ENCODE results near the gene TLR10. TPM values are rescaled to one million over a fixed set of nuclear protein-coding genes. Genes with fewer than 3 reads are reported as not detected.

Gene TLR10
- total RNA-seq, 2 experiments from 2014 or later, result 27.4 to 34.5 TPM

DNA sequence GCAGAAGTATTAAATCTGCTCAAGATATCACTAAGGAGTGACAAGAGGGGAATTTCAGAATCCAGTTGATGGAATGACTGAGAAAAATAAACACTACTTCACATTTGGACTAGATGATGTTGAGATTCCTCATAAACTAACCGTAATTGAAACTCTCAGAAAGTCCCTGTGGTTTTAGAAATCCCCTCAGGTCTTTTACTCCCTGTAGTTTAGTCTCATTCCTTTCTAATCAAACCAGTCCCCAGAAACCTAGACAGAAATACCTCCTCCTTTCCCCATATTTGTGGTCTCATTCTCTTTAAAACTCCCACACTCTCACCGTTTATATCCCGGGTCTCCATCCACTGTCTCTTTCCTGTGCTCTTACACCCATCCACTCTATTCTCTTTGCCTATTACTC, 36.8 kb upstream of the TLR10 start:
- CTCF ChIA-PET (ENCODE audit: unreplicated experiment), result interaction anchor here (1.1 kb wide), 1 partner anchor 37 kb away, joined by 4 read pairs; the partner anchor contains the start of gene TLR10
- Histone ChIP-seq H4K20me1 (ENCODE audit: insufficient read depth, low read length) (no peaks in the 10 kb centered on the region), H3K4me1 (ENCODE audit: insufficient read depth, low read length, poor library complexity, severe bottlenecking) (peaks cover 19% of the 10 kb centered on the region), H3K4me3 (ENCODE audit: low read depth, low read length, poor library complexity, severe bottlenecking) (no peak overlapping the region), H3K79me2 (ENCODE audit: insufficient read depth, low read depth, low read length) (no peaks in the 10 kb centered on the region), H3K36me3 (ENCODE audit: insufficient read depth, low read length) (peaks cover 17% of the 10 kb centered on the region), H3K27ac (ENCODE audit: low read depth, low read length, poor library complexity, severe bottlenecking) (no peak overlapping the region), H3K4me2 (ENCODE audit: low read length) (no peak overlapping the region), H3K9me3 (ENCODE audit: low read length) (peaks cover 16% of the 10 kb centered on the region), H2AFZ (ENCODE audit: low read length) (no peak overlapping the region), H3K9me2 (ENCODE audit: insufficient read depth, low read length) (no peaks in the 10 kb centered on the region)
- intact Hi-C loops (cut with micrococcal nuclease; ENCODE audit: unreplicated experiment), result no loop called here
- no TSS peak for BruUV-seq (replicated peaks)
- TF ChIP-seq, protein P1, sequence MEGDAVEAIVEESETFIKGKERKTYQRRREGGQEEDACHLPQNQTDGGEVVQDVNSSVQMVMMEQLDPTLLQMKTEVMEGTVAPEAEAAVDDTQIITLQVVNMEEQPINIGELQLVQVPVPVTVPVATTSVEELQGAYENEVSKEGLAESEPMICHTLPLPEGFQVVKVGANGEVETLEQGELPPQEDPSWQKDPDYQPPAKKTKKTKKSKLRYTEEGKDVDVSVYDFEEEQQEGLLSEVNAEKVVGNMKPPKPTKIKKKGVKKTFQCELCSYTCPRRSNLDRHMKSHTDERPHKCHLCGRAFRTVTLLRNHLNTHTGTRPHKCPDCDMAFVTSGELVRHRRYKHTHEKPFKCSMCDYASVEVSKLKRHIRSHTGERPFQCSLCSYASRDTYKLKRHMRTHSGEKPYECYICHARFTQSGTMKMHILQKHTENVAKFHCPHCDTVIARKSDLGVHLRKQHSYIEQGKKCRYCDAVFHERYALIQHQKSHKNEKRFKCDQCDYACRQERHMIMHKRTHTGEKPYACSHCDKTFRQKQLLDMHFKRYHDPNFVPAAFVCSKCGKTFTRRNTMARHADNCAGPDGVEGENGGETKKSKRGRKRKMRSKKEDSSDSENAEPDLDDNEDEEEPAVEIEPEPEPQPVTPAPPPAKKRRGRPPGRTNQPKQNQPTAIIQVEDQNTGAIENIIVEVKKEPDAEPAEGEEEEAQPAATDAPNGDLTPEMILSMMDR (conservative IDR thresholded peaks at IDR 0.05; ENCODE audit: low read length), result no peak
- TF ChIP-seq EZH2phosphoT487 (IDR thresholded peaks at IDR 0.05; ENCODE audit: borderline replicate concordance, low read depth, low read length), result no peak
- DNase-seq (ENCODE audit: low spot score), result no peak
- POLR2A ChIA-PET, result interaction anchor here (0.7 to 0.9 kb wide), 3 partner anchors 12 to 36 kb away, joined by 3 to 7 read pairs (median 3); partner anchors contain the start of gene TLR1

DNA sequence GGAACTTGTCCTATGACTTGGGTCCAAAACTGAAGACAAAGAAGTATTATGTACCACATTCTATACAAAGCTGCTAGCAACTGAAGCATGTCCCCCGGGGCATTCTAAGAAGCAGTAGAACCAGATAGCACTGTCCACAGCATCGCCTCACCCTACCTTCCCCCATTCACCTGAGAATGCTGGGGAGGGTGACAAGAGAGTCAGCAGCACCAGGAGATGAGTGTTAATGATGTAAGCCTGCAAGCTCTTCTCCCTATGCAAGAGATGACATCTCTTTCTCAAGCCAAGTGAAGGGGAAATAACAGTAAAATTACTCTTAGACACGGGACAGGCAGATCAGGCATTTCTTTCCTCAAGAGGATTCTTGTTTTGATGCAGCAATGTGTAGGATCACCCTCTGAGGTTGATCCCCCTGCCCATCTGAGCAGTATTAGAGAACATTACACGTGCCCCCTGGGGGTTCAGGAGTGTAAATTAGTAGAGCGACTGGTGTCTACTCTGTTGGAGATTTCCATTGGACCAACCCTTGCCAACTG, 35.7 kb upstream of the TLR10 start:
- CTCF ChIA-PET (ENCODE audit: unreplicated experiment), result interaction anchor here (1.1 kb wide), 1 partner anchor 36 kb away, joined by 4 read pairs; the partner anchor contains the start of gene TLR10
- H3K4me1 ChIP-seq (ENCODE audit: insufficient read depth, low read length, poor library complexity, severe bottlenecking), result peaks cover 19% of the 10 kb centered on the region

More for the DNA sequence above, 35.7 kb upstream of the TLR10 start:
- BruUV-seq (replicated peaks), result no TSS peak
- DNase-seq (ENCODE audit: low spot score), result no peak
- Histone ChIP-seq H3K9me2 (ENCODE audit: insufficient read depth, low read length) (no peaks in the 10 kb centered on the region), H3K27ac (ENCODE audit: low read depth, low read length, poor library complexity, severe bottlenecking) (no peak overlapping the region), H3K4me3 (ENCODE audit: low read depth, low read length, poor library complexity, severe bottlenecking) (no peak overlapping the region), H3K36me3 (ENCODE audit: insufficient read depth, low read length) (peaks cover 22% of the 10 kb centered on the region), H3K9me3 (ENCODE audit: low read length) (peaks cover 16% of the 10 kb centered on the region), H2AFZ (ENCODE audit: low read length) (no peak overlapping the region), H4K20me1 (ENCODE audit: insufficient read depth, low read length) (no peaks in the 10 kb centered on the region), H3K4me2 (ENCODE audit: low read length) (no peak overlapping the region), H3K79me2 (ENCODE audit: insufficient read depth, low read depth, low read length) (no peaks in the 10 kb centered on the region)
- TF ChIP-seq, protein P1 (conservative IDR thresholded peaks at IDR 0.05; ENCODE audit: low read length), result no peak
- no peak for TF ChIP-seq EZH2phosphoT487 (IDR thresholded peaks at IDR 0.05; ENCODE audit: borderline replicate concordance, low read depth, low read length)
- POLR2A ChIA-PET, result interaction anchor here (0.5 kb wide), 1 partner anchor 27 kb away, joined by 3 read pairs; no protein-coding TSS in a partner anchor
- intact Hi-C loops (cut with micrococcal nuclease; ENCODE audit: unreplicated experiment), result no loop called here

Measured in OCI-LY7 (cell line).